AG09319 (cell line): Measurements from ENCODE around the gene CHST3.
"Not testable (repeated sequence)": the region's sequence is repeated elsewhere in the genome, so short reads cannot be mapped to it uniquely, and the experiment has no call there.

Experiments
- DNase-seq: peaks from one replicate; pipeline ENCODE4 v3.0.0-alpha.2; 2010; ENCODE audit warnings: low read depth; ENCODE audit errors: extremely low read depth
- TF ChIP-seq, protein P1 (sequence below): IDR thresholded peaks from 2 replicates; pipeline ENCODE4 v1.5.1; 2011; ENCODE audit warnings: low read depth, mild to moderate bottlenecking, inconsistent platforms, low read length, moderate library complexity

The CHST3 gene

DNA sequence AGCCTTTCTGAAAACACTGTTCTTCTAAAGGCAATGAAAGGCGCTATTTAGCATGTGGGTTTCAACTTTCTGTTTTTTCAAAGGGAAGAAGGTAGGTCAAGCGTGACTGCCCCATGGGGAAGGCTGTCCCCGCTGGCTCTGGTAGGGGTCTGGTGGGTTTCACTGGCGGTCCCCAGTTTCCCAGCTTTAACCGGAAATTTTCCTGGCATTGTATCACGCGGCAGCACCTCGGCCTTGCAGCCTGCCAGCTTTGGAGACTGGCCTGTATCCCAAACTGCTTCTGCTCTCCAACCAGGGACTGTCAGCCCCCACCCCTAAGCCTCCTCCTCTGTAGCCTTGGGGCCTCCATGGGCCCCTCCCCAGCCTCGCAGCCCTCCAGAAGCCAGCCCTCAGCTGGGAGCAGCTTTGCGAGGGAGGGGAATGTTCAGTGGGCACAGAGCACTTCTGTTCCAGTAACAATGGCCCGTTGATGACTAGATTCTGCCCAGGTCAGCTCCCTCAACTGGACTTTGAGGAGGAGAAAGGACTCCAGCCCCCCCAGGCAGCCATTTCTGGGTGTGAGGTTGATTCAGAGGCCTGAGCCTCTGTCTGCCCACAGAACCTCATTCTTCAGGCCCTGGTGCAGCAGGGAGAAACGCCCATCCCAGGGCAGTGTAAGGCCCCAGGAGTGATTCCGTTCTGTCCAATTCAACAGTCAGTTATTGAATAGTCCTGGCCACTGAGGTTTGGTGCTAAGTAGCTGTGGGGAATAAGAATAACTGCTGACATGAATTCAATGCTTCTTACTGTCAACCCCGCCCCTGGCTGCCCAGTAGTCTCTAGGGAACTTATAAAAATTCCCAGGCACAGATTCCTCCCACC is 17.1 kb downstream of the CHST3 start:
- TF ChIP-seq, protein P1, sequence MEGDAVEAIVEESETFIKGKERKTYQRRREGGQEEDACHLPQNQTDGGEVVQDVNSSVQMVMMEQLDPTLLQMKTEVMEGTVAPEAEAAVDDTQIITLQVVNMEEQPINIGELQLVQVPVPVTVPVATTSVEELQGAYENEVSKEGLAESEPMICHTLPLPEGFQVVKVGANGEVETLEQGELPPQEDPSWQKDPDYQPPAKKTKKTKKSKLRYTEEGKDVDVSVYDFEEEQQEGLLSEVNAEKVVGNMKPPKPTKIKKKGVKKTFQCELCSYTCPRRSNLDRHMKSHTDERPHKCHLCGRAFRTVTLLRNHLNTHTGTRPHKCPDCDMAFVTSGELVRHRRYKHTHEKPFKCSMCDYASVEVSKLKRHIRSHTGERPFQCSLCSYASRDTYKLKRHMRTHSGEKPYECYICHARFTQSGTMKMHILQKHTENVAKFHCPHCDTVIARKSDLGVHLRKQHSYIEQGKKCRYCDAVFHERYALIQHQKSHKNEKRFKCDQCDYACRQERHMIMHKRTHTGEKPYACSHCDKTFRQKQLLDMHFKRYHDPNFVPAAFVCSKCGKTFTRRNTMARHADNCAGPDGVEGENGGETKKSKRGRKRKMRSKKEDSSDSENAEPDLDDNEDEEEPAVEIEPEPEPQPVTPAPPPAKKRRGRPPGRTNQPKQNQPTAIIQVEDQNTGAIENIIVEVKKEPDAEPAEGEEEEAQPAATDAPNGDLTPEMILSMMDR, result no peak
- no peak for DNase-seq

DNA sequence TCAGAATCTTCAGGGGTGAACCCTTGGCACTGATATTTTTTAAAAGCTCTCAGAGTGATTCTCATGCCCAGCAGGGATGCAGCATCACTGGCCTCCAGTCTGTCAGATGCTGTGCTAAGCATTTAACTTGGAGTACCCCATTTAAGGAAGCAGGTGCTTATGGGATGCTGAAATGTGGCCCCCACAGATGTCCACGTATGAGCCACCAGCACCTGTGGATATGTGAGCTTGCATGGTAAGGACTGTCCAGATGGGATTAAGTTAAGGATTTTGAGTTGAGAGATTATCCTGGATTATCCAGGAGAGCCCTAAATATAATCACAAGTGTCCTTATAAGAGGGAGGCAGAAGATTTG is 17.7 kb downstream of the CHST3 start:
- DNase-seq, result no peak
- TF ChIP-seq, protein P1, result no peak

DNA sequence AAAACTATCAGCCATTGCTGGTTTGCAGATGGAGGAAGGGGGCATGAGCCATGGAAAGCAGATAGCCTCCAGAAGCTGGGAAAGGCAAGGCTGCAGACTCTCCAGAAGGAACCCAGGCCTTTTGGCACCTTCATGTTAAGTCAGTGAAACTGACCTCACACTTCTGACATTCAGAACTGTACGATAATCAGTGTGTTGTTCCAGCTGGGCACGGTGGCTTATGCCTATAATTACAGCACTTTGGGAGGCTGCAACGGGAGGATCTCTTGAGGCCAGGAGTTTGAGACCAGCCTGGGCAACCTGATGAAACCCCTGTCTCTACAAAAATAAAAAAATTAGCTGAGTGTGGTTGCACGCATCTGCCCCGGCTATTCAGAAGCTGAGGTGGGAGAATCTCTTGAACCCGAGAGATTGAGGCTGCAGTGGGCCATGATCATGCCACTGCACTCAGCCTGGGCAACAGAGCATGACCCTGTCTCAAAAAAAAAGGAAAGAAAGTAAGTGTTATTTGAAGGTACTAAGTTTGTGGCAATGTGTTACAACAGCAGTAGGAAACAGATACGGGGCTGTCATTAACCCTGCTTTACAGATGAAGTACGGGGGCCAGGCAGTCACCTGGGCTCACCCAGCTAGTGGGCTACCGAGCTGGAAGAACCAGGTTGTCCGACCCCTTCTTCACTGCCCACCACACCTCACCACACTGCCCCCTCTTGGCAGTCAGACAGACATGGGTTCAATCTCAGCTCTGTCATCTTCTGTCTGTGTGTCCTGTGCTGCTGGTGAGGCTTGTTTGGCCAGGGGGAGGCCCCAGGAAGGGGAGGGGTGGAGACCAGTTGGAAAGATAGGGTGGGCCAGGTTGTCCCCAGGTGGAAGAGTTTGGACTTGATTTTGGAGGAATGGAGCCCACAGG is 18.3 kb downstream of the CHST3 start:
- no peak for DNase-seq

DNA sequence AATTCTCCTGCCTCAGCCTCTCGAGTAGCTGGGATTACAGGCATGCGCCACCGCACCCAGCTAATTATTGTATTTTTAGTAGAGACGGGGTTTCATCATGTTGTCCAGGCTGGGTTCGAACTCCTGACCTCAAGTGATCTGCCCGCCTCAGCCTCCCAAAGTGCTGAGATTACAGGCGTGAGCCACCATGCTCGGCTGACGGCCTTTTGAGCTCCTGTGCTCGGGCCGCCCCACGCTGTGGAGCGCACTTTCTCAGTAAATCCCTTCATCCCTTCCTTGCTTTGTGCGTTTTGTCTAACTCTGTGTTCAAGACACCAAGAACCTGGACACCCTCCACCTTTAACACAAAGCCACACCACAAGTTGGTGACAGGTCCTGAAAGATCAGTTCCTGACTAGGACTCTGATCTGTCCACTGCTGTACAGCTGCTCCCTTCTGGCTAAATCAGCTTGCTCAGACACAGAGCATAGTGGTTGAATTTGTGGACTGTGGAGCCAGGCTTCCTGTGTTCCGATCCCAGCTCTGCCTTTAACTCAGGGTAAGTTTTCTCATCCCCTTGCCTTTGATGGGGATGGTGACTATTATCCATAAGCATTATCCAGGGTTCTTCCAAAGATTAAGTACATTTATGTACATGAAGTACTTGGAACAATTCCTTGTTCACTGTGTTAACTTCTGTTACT is 20.1 kb downstream of the CHST3 start:
- TF ChIP-seq, protein P1, result no peak
- no peak for DNase-seq

More for the DNA sequence above, 18.3 kb downstream of the CHST3 start:
- TF ChIP-seq, protein P1, result no peak

DNA sequence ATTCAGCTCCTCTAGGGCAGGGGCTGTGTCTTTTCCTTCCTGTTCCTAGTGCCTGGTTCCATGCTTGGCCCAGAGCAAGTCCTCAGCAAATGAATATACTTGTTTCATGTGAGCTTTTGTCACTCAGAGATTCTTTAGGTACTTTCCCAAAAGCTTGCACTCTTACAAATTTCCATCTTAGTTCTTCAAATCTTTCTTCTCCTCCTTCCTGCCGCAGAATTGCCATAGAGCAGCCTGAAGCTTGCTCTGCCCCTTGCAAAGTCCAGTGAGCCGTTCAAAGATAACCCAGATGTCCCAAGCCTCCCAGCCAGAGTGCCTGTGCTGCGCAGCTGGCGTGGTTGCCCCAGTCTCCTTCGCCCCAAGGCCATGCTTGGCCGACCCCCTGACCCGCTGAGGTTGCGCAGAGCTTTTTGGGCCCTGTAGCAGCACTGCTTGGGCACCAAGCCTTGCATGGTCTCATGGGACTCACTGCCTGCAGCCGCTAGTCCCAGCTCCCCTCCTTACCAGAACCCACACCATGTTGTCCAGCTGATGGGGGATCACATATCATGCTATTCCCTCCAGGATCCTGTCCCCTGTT is 20.7 kb downstream of the CHST3 start:
- DNase-seq, result no peak
- TF ChIP-seq, protein P1, result no peak

DNA sequence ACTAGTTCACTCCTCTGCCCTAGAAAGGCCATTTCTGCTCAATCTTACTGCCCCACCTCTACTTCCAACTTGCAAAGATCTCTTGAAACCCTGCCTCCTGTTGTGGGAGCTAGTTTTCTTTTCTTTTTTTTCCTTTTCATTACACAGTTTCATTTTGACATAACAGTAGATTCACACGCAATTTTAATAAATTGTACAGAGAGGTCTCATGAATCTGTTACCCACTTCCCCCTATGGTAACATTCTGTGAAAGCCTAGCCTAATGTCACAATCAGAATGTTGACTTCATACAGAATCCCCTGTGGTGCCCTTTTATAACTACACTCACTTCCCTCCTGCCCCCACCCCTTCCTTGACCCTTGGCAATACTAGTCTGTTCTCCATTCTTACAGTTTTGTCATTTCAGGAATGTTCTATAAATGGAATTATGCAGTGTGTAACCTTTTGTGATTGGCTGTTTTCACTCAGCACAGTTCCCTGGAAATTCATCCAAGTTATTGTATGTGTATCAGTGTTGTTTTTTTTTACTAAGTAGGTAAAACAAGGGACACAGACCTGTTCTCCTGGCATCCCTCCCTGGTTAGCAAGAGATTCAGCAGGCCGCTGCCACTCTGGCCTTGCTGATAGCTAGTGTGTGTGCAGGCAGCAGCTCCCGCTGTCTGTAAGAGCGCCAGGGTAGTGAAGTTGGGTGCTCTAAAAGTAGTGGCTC is 21.5 kb downstream of the CHST3 start:
- TF ChIP-seq, protein P1, result no peak
- no peak for DNase-seq

DNA sequence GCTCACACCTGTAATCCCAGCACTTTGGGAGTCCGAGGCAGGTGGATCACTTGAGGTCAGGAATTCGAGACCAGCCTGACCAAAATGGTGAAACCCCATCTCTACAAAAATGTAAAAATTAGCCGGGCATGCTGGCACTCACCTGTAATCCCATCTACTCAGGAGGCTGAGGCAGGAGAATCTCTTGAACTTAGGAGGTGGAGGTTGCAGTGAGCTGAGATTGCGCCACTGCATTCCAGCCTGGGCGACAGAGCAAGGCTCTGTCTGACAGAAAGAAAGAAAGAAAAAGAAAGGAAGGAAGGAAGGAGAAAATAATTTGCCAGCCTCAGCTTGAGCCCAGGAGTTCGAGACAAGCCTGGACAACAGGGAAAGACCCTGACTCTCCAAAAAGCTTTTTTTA is 24.7 kb downstream of the CHST3 start:
- DNase-seq, result not testable (repeated sequence)
